ENCODE results near the gene THBS4.

The THBS4 gene

DNA sequence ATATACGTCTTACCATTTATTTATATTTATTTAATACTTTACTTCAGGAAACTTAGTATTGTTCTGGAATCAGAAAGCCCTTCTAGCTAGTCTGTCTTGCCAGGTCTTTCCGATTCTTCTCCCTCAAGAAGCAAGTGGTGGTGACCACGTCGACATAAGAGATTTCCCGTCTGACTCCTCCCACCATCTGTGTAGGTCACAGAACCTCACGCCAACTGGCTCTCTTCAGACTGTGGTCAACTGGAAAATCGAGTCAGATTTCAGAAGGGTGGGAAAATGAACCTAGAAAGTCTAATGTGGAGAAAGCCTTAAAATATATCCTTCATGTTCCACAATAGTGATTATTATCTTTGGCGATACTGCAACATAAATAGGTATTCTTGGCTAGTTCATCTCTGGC, 17.3 kb downstream of the THBS4 start:
- Histone ChIP-seq H3K4me3 (ENCODE audit: low read depth, low read length) (no peak overlapping the region), H3K9me3 (ENCODE audit: control insufficient read depth, insufficient read depth, low read depth, low read length) (no peaks in the 10 kb centered on the region), H3K36me3 (ENCODE audit: control insufficient read depth in 2 of 2, insufficient read depth in 1 of 2, low read length in 2 of 2) (no peaks in the 10 kb centered on the region), H3K4me1 (ENCODE audit: control insufficient read depth, insufficient read depth, low read length) (no peaks in the 10 kb centered on the region), H3K27ac (ENCODE audit: extremely low read depth, low read depth, low read length) (no peak overlapping the region)
- ChIA-PET CTCF (no interaction called here), POLR2A (no interaction called here)
- TF ChIP-seq, protein P1, sequence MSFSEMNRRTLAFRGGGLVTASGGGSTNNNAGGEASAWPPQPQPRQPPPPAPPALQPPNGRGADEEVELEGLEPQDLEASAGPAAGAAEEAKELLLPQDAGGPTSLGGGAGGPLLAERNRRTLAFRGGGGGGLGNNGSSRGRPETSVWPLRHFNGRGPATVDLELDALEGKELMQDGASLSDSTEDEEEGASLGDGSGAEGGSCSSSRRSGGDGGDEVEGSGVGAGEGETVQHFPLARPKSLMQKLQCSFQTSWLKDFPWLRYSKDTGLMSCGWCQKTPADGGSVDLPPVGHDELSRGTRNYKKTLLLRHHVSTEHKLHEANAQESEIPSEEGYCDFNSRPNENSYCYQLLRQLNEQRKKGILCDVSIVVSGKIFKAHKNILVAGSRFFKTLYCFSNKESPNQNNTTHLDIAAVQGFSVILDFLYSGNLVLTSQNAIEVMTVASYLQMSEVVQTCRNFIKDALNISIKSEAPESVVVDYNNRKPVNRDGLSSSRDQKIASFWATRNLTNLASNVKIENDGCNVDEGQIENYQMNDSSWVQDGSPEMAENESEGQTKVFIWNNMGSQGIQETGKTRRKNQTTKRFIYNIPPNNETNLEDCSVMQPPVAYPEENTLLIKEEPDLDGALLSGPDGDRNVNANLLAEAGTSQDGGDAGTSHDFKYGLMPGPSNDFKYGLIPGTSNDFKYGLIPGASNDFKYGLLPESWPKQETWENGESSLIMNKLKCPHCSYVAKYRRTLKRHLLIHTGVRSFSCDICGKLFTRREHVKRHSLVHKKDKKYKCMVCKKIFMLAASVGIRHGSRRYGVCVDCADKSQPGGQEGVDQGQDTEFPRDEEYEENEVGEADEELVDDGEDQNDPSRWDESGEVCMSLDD (tag by site-specific recombination; IDR thresholded peaks at IDR 0.05) = no peak
- TF ChIP-seq, protein P2, sequence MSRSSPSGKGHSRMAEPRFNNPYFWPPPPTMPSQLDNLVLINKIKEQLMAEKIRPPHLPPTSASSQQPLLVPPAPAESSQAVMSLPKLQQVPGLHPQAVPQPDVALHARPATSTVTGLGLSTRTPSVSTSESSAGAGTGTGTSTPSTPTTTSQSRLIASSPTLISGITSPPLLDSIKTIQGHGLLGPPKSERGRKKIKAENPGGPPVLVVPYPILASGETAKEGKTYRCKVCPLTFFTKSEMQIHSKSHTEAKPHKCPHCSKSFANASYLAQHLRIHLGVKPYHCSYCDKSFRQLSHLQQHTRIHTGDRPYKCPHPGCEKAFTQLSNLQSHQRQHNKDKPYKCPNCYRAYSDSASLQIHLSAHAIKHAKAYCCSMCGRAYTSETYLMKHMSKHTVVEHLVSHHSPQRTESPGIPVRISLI (tag by site-specific recombination; IDR thresholded peaks at IDR 0.05) = no peak
- TF ChIP-seq ZNF114 (tag by site-specific recombination; IDR thresholded peaks at IDR 0.05) (no peak), ZNF302 (tag by site-specific recombination; IDR thresholded peaks at IDR 0.05; ENCODE audit: low read depth) (no peak), ZNF701 (tag by site-specific recombination; IDR thresholded peaks at IDR 0.05) (no peak), ZNF555 (tag by site-specific recombination; conservative IDR thresholded peaks at IDR 0.05) (no peak), ZNF174 (tag by site-specific recombination; IDR thresholded peaks at IDR 0.05) (no peak), ZNF76 (tag by site-specific recombination; IDR thresholded peaks at IDR 0.05; ENCODE audit: borderline replicate concordance, low read depth) (no peak), ZFP3 (tag by site-specific recombination; IDR thresholded peaks at IDR 0.05; ENCODE audit: low read depth) (no peak), SCRT1 (tag by site-specific recombination; IDR thresholded peaks at IDR 0.05; ENCODE audit: borderline replicate concordance) (no peak)

DNA sequence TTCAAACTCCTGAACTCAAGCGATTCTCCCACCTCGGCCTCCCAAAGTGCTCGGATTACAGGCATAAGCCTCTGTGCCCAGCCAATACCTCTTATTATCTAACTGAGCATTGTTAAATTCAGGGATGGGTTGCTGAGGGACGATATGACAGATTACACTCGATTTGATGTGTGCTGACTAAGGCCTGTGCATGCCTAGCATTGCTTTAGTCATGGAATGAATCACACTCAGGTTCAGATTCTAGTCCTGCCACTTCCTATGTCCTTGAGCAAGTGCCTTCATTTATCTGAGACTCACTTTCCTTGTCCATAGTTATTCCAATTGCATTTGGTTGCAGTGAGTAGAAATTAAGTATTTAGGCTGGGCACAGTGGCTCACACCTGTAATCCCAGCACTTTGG, 19.5 kb downstream of the THBS4 start:
- no peak overlapping the region for H3K27ac ChIP-seq (ENCODE audit: extremely low read depth, low read depth, low read length)
- ChIA-PET POLR2A (no interaction called here), CTCF (no interaction called here)
- no peaks in the 10 kb centered on the region for H3K4me1 ChIP-seq (ENCODE audit: control insufficient read depth, insufficient read depth, low read length)
- no peaks in the 10 kb centered on the region for H3K36me3 ChIP-seq (ENCODE audit: control insufficient read depth in 2 of 2, insufficient read depth in 1 of 2, low read length in 2 of 2)
- H3K4me3 ChIP-seq (ENCODE audit: low read depth, low read length) = no peak overlapping the region
- no peaks in the 10 kb centered on the region for H3K9me3 ChIP-seq (ENCODE audit: control insufficient read depth, insufficient read depth, low read depth, low read length)
- TF ChIP-seq, protein P3, sequence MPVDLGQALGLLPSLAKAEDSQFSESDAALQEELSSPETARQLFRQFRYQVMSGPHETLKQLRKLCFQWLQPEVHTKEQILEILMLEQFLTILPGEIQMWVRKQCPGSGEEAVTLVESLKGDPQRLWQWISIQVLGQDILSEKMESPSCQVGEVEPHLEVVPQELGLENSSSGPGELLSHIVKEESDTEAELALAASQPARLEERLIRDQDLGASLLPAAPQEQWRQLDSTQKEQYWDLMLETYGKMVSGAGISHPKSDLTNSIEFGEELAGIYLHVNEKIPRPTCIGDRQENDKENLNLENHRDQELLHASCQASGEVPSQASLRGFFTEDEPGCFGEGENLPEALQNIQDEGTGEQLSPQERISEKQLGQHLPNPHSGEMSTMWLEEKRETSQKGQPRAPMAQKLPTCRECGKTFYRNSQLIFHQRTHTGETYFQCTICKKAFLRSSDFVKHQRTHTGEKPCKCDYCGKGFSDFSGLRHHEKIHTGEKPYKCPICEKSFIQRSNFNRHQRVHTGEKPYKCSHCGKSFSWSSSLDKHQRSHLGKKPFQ (tag by site-specific recombination; IDR thresholded peaks at IDR 0.05) = no peak
- TF ChIP-seq, protein P4, sequence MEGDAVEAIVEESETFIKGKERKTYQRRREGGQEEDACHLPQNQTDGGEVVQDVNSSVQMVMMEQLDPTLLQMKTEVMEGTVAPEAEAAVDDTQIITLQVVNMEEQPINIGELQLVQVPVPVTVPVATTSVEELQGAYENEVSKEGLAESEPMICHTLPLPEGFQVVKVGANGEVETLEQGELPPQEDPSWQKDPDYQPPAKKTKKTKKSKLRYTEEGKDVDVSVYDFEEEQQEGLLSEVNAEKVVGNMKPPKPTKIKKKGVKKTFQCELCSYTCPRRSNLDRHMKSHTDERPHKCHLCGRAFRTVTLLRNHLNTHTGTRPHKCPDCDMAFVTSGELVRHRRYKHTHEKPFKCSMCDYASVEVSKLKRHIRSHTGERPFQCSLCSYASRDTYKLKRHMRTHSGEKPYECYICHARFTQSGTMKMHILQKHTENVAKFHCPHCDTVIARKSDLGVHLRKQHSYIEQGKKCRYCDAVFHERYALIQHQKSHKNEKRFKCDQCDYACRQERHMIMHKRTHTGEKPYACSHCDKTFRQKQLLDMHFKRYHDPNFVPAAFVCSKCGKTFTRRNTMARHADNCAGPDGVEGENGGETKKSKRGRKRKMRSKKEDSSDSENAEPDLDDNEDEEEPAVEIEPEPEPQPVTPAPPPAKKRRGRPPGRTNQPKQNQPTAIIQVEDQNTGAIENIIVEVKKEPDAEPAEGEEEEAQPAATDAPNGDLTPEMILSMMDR (tag by site-specific recombination; IDR thresholded peaks at IDR 0.05) = no peak
- TF ChIP-seq, protein P5, sequence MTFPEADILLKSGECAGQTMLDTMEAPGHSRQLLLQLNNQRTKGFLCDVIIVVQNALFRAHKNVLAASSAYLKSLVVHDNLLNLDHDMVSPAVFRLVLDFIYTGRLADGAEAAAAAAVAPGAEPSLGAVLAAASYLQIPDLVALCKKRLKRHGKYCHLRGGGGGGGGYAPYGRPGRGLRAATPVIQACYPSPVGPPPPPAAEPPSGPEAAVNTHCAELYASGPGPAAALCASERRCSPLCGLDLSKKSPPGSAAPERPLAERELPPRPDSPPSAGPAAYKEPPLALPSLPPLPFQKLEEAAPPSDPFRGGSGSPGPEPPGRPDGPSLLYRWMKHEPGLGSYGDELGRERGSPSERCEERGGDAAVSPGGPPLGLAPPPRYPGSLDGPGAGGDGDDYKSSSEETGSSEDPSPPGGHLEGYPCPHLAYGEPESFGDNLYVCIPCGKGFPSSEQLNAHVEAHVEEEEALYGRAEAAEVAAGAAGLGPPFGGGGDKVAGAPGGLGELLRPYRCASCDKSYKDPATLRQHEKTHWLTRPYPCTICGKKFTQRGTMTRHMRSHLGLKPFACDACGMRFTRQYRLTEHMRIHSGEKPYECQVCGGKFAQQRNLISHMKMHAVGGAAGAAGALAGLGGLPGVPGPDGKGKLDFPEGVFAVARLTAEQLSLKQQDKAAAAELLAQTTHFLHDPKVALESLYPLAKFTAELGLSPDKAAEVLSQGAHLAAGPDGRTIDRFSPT (tag by site-specific recombination; IDR thresholded peaks at IDR 0.05) = no peak

Measured in HEK293 (cell line).